ENCODE data around the gene EDEM1.

EDEM1 gene

DNA sequence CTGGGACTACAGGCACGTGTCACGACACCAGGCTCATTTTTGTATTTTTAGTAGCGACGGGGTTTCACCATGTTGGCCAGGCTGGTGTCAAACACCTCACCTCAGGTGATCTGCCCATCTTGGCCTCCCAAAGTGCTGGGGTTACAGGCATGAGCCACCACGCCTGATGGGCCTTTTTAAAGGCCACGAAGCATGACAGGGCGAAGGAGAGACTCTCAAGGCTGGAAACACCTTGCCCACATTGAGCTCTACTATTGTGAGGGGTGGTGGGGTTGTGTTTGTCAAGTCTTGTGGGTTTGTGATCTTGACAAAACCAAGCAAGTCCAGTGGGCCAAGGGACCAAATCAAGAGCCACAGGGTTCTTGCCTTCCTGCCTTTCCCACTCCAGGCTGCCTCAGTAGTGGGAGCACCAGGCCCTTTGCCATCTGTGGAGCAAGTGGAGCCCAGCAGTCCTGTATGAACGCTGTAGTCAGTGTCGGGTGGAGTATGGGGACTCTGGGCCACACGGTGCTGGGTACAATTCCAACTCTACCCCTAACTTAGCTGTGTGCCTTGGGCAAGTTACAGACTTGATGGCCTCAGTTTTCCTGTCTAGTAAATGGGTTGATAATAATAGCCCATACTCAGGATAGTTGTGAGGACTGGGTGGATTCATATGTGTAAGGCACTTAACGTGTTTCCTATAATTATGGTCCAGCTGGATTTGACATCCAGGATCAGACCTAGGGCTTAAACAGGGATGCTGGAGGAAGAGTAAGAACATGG is 33.3 kb downstream of the EDEM1 start:
- no peaks in the 10 kb centered on the region for H3K27me3 ChIP-seq (ENCODE audit: low read depth, low read length)
- H3K9me3 ChIP-seq (ENCODE audit: control insufficient read depth in 1 of 2, low read length in 2 of 2) = no peaks in the 10 kb centered on the region
- H3K4me1 ChIP-seq (ENCODE audit: control insufficient read depth in 1 of 2, insufficient read depth in 2 of 2, low read length in 2 of 2) = peaks cover 6 to 12% of the 10 kb centered on the region in 2 donors
- no peak overlapping the region for H3K4me3 ChIP-seq (ENCODE audit: low read depth in 1 of 2, low read length in 2 of 2)
- peaks cover 13 to 20% of the 10 kb centered on the region in 2 donors for H3K36me3 ChIP-seq (ENCODE audit: control insufficient read depth in 1 of 2, insufficient read depth in 2 of 2, low read length in 2 of 2)
- no peak overlapping the region for H3K27ac ChIP-seq (ENCODE audit: low read length)

DNA sequence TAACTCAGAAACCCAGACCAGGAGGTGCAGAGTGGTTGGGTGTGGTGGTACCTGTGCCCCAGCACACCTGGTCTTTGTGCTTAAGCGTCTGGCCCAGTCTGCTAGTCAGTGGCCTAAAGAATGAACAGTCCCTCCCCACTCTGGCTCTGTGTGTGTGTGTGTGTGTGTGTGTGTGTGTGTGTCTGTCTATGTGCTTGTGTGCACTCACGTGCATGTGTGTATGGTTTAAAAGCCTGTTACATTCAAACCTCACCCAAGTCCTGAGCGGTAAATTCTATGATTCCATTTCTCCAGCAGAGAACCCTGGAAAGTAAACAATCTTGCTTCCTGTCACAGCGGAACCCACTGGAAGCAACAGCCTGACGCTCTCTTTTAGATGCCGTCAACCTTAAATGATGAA is 34.2 kb downstream of the EDEM1 start:
- Histone ChIP-seq H3K4me3 (ENCODE audit: low read depth in 1 of 2, low read length in 2 of 2) (no peak overlapping the region), H3K27me3 (ENCODE audit: low read depth, low read length) (no peaks in the 10 kb centered on the region), H3K36me3 (ENCODE audit: control insufficient read depth in 1 of 2, insufficient read depth in 2 of 2, low read length in 2 of 2) (peaks cover 7 to 13% of the 10 kb centered on the region in 2 donors), H3K27ac (ENCODE audit: low read length) (no peak overlapping the region), H3K9me3 (ENCODE audit: control insufficient read depth in 1 of 2, low read length in 2 of 2) (no peaks in the 10 kb centered on the region), H3K4me1 (ENCODE audit: control insufficient read depth in 1 of 2, insufficient read depth in 2 of 2, low read length in 2 of 2) (peaks cover 6 to 12% of the 10 kb centered on the region in 2 donors)

DNA sequence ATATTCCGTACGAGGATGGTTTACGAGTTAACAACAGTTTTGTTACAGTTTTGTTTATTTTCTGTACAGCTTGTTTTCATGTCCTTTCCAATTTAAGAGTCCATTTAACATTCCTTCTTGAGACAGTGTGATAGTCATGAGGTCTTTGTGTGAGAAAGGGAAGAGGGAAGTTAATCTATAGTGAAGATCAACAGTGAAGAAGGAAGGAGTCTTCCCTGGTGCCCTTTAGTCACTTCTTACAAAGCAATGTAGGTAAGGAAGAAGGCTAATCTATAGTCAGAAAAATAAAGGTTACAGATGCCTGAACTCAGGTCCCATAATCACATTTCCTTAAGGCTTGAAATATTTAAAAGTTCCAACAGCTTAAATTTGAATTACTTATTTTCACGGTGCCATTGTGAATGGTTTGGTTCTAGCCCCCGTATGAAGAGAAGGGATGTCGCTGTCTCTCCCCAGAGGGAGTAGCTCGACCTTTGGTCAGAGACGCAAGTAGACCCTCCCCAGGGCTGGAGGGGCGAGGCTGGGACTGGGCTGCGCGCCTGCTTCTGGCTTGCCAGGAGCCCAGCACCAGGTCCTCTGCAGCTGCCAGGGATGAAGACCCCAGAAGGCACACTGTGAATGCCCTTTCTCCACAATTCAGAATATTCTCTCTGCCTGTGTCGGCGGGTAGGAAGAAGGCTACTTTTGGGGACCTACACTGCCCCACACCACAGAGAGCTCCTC is 34.9 kb downstream of the EDEM1 start:
- Histone ChIP-seq H3K36me3 (ENCODE audit: control insufficient read depth in 1 of 2, insufficient read depth in 2 of 2, low read length in 2 of 2) (peaks cover 0 to 8% of the 10 kb centered on the region in 2 donors), H3K27me3 (ENCODE audit: low read depth, low read length) (no peaks in the 10 kb centered on the region), H3K9me3 (ENCODE audit: control insufficient read depth in 1 of 2, low read length in 2 of 2) (no peaks in the 10 kb centered on the region), H3K4me1 (ENCODE audit: control insufficient read depth in 1 of 2, insufficient read depth in 2 of 2, low read length in 2 of 2) (peaks cover 6 to 12% of the 10 kb centered on the region in 2 donors), H3K4me3 (ENCODE audit: low read depth in 1 of 2, low read length in 2 of 2) (no peak overlapping the region), H3K27ac (ENCODE audit: low read length) (no peak overlapping the region)

DNA sequence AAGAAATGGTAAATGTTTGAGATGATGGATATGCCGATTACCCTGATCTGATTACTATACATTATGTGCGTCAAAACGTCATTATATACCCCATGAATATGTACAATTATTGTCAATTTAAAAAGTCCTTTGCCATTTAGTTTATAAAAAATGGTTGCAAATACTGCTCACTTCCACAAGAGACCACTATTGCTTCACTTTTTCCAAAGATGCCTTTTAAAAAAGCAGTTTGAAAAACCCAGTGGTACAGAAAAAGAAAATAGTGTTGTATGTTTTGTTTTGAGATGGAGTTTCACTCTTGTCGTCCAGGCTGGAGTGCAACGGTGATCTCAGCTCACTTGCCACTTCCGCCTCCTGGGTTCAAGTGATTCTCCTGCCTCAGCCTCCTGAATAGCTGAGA is 39.3 kb downstream of the EDEM1 start:
- Histone ChIP-seq H3K9me3 (ENCODE audit: control insufficient read depth in 1 of 2, low read length in 2 of 2) (no peaks in the 10 kb centered on the region), H3K4me1 (ENCODE audit: control insufficient read depth in 1 of 2, insufficient read depth in 2 of 2, low read length in 2 of 2) (no peaks in the 10 kb centered on the region), H3K27ac (ENCODE audit: low read length) (no peak overlapping the region), H3K27me3 (ENCODE audit: low read depth, low read length) (no peaks in the 10 kb centered on the region), H3K36me3 (ENCODE audit: control insufficient read depth in 1 of 2, insufficient read depth in 2 of 2, low read length in 2 of 2) (peaks cover 0 to 4% of the 10 kb centered on the region in 2 donors), H3K4me3 (ENCODE audit: low read depth in 1 of 2, low read length in 2 of 2) (no peak overlapping the region)

DNA sequence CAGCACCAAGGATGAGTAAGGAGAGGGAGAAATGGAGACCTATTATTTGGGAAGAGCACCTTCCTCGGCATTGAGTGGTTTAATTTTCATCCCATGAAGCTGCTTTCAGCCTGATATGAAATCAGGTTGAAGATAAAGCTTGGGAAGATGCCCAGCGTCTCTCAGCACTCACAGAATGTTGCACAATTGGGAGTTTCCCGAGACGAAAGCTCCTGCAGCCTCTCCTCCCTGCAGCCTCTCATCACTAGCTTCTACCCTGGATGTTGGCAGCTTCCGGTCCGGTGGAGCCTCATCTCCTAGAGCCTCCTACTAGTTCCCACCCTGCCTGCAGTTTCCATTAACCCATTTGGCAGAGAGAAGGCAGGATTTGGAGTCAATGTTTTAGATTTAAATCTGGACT is 40.3 kb downstream of the EDEM1 start:
- Histone ChIP-seq H3K36me3 (ENCODE audit: control insufficient read depth in 1 of 2, insufficient read depth in 2 of 2, low read length in 2 of 2) (peaks cover 0 to under 1% of the 10 kb centered on the region in 2 donors), H3K4me1 (ENCODE audit: control insufficient read depth in 1 of 2, insufficient read depth in 2 of 2, low read length in 2 of 2) (no peaks in the 10 kb centered on the region), H3K27me3 (ENCODE audit: low read depth, low read length) (no peaks in the 10 kb centered on the region), H3K27ac (ENCODE audit: low read length) (no peak overlapping the region), H3K9me3 (ENCODE audit: control insufficient read depth in 1 of 2, low read length in 2 of 2) (no peaks in the 10 kb centered on the region), H3K4me3 (ENCODE audit: low read depth in 1 of 2, low read length in 2 of 2) (no peak overlapping the region)

DNA sequence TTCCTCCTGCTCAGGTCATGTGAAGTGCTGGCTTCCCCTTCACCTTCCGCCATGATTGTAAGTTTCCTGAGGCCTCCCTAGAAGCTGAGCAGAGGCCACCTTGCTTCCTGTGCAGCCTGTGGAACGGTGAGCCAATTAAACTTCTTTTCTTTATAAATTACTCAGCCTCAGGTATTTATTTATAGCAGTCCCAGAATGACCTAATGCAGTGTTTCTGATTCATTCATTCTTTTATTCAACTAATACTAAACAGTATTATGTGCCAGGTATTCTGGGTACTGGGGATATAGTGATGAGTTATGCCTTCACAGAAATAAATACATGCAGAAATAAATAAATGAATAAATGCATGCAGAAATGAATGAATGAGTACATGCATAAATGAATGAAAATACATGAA is 41.9 kb downstream of the EDEM1 start:
- no peaks in the 10 kb centered on the region for H3K9me3 ChIP-seq (ENCODE audit: control insufficient read depth in 1 of 2, low read length in 2 of 2)
- no peaks in the 10 kb centered on the region for H3K4me1 ChIP-seq (ENCODE audit: control insufficient read depth in 1 of 2, insufficient read depth in 2 of 2, low read length in 2 of 2)
- no peaks in the 10 kb centered on the region for H3K27me3 ChIP-seq (ENCODE audit: low read depth, low read length)
- H3K4me3 ChIP-seq (ENCODE audit: low read depth in 1 of 2, low read length in 2 of 2) = no peak overlapping the region
- H3K27ac ChIP-seq (ENCODE audit: low read length) = no peak overlapping the region
- H3K36me3 ChIP-seq (ENCODE audit: control insufficient read depth in 1 of 2, insufficient read depth in 2 of 2, low read length in 2 of 2) = no peaks in the 10 kb centered on the region

DNA sequence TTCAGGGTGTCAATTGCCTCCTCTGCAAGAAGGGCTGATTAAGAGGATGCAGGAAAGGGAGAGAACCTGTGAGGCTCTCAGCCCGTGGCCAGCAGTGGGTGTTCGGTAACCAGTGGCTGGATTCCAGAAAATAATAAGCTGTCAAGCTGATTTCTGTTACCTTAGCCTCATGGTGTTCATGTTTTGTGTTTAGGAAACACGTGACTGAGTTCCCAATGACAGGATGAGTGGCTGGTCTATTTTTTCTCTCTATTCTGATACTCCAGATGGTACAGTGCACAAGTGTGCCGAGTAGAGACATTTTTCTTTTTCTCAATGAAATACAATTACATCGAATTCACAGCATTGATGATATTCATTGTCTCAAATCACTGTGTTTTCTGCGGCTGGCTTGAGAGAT is 43.6 kb downstream of the EDEM1 start:
- Histone ChIP-seq H3K4me3 (ENCODE audit: low read depth in 1 of 2, low read length in 2 of 2) (no peak overlapping the region), H3K27ac (ENCODE audit: low read length) (no peak overlapping the region)

DNA sequence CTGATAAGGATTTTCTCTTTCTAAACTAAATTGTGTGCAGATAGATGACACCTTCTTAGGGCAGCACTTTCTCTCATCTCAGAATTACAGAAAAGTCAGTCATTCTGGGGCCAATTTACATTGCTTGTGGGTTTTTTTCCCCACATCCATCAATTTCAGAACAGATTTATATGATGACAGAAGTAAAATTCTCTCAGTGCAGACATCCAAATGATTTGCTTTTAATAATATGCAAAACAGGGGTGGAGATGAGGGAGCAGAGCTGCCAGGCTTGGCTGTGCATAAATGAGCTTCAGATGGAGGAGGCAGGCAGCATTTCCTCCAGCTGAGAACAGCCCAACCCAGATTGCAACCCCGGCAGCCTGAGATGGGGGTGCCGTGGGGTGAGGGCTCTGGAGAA is 44.0 kb downstream of the EDEM1 start:
- Histone ChIP-seq H3K4me3 (ENCODE audit: low read depth in 1 of 2, low read length in 2 of 2) (no peak overlapping the region), H3K36me3 (ENCODE audit: control insufficient read depth in 1 of 2, insufficient read depth in 2 of 2, low read length in 2 of 2) (no peaks in the 10 kb centered on the region), H3K9me3 (ENCODE audit: control insufficient read depth in 1 of 2, low read length in 2 of 2) (no peaks in the 10 kb centered on the region), H3K27me3 (ENCODE audit: low read depth, low read length) (no peaks in the 10 kb centered on the region), H3K27ac (ENCODE audit: low read length) (no peak overlapping the region), H3K4me1 (ENCODE audit: control insufficient read depth in 1 of 2, insufficient read depth in 2 of 2, low read length in 2 of 2) (no peaks in the 10 kb centered on the region)

More for the DNA sequence above, 43.6 kb downstream of the EDEM1 start:
- Histone ChIP-seq H3K4me1 (ENCODE audit: control insufficient read depth in 1 of 2, insufficient read depth in 2 of 2, low read length in 2 of 2) (no peaks in the 10 kb centered on the region), H3K36me3 (ENCODE audit: control insufficient read depth in 1 of 2, insufficient read depth in 2 of 2, low read length in 2 of 2) (no peaks in the 10 kb centered on the region), H3K9me3 (ENCODE audit: control insufficient read depth in 1 of 2, low read length in 2 of 2) (no peaks in the 10 kb centered on the region), H3K27me3 (ENCODE audit: low read depth, low read length) (no peaks in the 10 kb centered on the region)

DNA sequence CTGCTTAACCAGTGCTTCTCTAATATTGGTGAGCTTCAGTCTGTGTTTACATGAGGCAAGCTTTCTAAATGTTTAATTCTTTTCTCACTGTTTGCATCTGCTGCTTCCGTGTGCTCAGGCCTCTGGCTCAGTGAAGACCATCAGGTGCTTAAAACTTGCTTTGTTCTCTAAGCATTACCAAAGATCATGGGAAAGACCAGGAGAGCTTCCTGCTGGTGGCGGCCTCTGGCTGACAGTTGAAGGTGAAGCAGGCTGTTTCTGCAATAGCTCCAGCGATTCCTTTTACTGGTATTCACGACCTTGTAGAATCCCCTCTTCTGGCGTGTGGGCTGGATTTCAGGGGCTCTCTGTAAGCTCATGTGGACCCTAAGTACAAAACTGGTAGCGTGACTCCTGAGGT is 45.1 kb downstream of the EDEM1 start:
- H3K27ac ChIP-seq (ENCODE audit: low read length) = no peak overlapping the region
- H3K4me1 ChIP-seq (ENCODE audit: control insufficient read depth in 1 of 2, insufficient read depth in 2 of 2, low read length in 2 of 2) = no peaks in the 10 kb centered on the region
- H3K27me3 ChIP-seq (ENCODE audit: low read depth, low read length) = no peaks in the 10 kb centered on the region
- H3K36me3 ChIP-seq (ENCODE audit: control insufficient read depth in 1 of 2, insufficient read depth in 2 of 2, low read length in 2 of 2) = no peaks in the 10 kb centered on the region
- H3K9me3 ChIP-seq (ENCODE audit: control insufficient read depth in 1 of 2, low read length in 2 of 2) = no peaks in the 10 kb centered on the region
- H3K4me3 ChIP-seq (ENCODE audit: low read depth in 1 of 2, low read length in 2 of 2) = no peak overlapping the region

DNA sequence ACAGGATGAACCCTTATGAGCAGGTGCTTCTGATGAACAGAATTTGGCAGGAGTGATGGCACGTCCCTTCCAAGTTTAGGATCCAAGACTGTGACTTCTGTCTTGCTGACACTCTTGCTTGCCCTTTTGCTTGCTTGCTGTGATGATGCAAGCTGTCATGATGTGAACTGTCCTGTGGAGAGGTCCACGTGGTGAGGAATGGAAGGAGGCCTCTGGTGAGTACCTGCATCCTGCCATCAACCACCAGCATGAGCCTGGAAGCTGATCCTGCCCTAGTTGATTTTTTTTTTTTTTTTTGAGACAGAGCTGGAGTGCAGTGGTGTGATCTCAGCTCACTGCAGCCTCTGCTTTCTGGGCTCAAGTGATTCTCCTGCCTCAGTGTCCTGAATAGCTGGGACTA is 45.5 kb downstream of the EDEM1 start:
- Histone ChIP-seq H3K4me1 (ENCODE audit: control insufficient read depth in 1 of 2, insufficient read depth in 2 of 2, low read length in 2 of 2) (no peaks in the 10 kb centered on the region), H3K9me3 (ENCODE audit: control insufficient read depth in 1 of 2, low read length in 2 of 2) (no peaks in the 10 kb centered on the region), H3K36me3 (ENCODE audit: control insufficient read depth in 1 of 2, insufficient read depth in 2 of 2, low read length in 2 of 2) (no peaks in the 10 kb centered on the region), H3K4me3 (ENCODE audit: low read depth in 1 of 2, low read length in 2 of 2) (no peak overlapping the region), H3K27me3 (ENCODE audit: low read depth, low read length) (no peaks in the 10 kb centered on the region), H3K27ac (ENCODE audit: low read length) (no peak overlapping the region)

DNA sequence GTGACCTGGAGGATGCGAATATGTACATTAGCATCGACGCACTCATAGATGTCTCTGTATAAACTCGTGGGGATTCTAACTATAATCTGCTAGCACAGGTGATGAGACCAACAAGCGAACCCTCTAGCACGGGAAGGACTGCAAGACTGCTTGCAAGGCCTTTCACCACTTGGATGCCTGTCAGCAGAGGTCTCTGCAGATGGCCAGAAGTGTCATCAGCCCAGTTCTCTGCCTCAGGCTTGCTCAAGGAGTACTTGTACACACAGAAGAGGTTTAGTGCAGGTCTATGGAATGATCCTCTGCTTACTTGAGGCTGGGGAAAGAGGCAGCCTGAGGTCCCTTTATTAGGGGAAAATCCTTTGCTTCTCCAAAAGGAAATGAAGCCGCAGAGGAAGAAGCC is 48.1 kb downstream of the EDEM1 start:
- Histone ChIP-seq H3K36me3 (ENCODE audit: control insufficient read depth in 1 of 2, insufficient read depth in 2 of 2, low read length in 2 of 2) (no peaks in the 10 kb centered on the region), H3K4me1 (ENCODE audit: control insufficient read depth in 1 of 2, insufficient read depth in 2 of 2, low read length in 2 of 2) (no peaks in the 10 kb centered on the region), H3K9me3 (ENCODE audit: control insufficient read depth in 1 of 2, low read length in 2 of 2) (no peaks in the 10 kb centered on the region), H3K27me3 (ENCODE audit: low read depth, low read length) (no peaks in the 10 kb centered on the region), H3K27ac (ENCODE audit: low read length) (no peak overlapping the region), H3K4me3 (ENCODE audit: low read depth in 1 of 2, low read length in 2 of 2) (no peak overlapping the region)
